NCI-H510A (cell line): ENCODE measurements around the gene TAP2.

Source experiments
- DNase-seq: peaks from one replicate; lab custom pipeline; 2025; lab: John Stamatoyannopoulos, UW

TAP2 gene

DNA sequence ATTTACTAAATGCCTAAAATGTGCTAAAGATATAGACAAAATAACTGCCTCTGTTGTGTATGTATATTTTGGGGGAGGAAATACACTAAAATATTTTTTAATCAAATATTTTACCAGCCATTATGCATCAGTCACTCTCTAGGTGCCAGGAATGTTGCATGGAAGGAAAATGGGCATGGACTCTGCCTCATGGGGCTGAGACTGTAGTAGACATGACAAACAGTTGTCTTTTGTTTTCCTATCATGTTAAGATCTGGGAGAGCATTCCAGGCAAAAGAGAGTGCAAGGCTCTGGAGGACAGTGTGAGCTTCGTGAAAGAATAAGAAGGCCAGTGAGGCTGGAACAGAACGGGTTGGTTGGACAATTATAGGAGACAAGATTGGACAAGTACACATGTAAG lies 48.2 kb downstream of the TAP2 start:
- DNase-seq = no peak
